DLD1 (cell line): ENCODE measurements around the gene STK38.

ENCODE experiments used
- in situ Hi-C: cut with HindIII; loops from 2 replicates; pipeline ENCODE4 v1.10.0; 2017; ENCODE audit warnings: low sequenced_read_pairs

Gene STK38

DNA sequence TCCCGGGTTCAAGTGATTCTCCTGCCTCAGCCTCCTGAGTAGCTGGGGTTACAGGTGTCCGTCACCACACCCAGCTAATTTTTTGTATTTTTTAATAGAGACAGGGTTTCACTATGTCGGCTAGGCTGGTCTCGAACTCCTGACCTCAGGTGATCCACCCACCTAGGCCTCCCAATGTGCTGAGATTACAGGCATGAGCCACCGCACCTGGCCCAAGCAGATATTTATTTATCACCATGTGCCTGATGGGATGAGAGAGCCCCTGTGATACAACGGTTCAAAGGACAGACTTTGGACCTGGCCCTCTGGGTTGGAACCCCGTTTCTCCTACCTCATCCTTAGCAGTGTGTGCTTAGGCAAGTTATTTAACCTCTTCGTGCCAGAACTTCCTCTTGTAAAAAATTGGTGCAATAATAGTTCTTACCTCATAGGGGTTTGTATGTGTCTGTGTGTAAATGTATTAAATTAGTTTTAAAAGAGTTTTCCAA is 19.2 kb upstream of the STK38 start:
- in situ Hi-C loops, result no loop called here

DNA sequence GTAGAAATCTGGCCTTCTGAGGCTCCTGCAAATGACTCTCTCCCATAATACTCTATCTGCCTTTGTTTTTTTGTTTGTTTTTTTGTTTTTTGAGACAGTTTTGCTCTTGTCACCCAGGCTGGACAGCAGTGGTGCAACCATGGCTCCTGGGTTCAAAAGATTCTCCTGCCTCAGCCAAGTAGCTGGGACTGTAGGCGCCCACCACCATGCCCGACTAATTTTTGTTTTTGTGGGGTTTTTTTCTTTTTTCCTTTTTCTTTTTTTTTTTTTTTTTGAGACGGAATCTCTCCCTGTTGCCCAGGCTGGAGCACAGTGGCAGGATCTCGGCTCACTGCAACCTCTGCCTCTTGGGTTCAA is 16.6 kb upstream of the STK38 start:
- in situ Hi-C loops, result no loop called here

GRCh38 chr6:36563237-36563927 is 16.1 kb upstream of the STK38 start:
- in situ Hi-C loops, result no loop called here

DNA sequence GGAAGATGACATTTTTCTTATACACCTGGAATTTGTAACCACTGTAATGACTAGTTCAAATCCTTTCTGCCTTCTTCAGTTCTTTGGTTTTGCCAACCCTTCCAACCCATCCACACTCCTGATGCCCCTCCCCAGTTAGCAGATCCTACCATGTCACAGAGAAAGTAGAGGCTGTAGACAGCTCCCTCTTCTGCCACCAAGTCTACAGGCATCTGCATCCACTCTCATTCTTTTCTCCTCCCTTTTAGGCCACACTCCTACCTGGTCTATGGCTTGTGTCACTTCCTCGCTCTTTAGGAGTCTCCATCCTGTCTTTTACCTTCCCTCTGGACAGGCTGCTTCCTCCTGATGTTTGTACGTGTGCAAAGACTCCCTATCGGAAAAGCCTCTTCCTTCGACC is 13.5 kb upstream of the STK38 start:
- in situ Hi-C loops, result no loop called here

- in situ Hi-C loops, result no loop called here
Observed at GRCh38 chr6:36559011-36559793, 11.9 kb upstream of the STK38 start.

- in situ Hi-C loops, result no loop called here
Observed at GRCh38 chr6:36556281-36556680, 9.0 kb upstream of the STK38 start.

- in situ Hi-C loops, result no loop called here
Observed at GRCh38 chr6:36555750-36556252, 8.5 kb upstream of the STK38 start.

DNA sequence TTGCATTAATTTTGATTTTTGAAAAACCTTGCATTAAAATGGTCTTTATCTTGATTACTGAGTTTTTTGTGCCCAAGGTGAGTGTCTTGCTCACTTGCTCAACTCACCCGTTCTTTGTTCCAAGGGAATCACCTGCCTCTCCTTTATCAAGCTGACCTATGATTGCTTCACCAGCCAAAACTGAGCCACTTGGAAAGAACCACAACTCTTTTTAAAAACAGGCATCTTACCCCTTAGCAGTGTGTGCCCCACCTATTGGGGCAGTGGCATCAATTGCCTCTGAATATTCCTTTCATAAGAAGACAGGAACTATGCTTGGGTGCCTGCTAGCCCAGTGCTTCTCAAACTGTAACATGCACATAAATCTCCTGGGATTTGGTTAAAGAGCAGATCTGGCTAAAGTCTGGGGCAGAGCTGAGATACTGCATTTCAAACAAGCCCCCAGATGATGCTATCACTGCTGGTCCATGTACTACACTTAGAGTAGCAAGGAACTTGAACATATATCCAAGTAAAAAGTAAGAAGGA is 3.3 kb upstream of the STK38 start:
- in situ Hi-C loops, result no loop called here

DNA sequence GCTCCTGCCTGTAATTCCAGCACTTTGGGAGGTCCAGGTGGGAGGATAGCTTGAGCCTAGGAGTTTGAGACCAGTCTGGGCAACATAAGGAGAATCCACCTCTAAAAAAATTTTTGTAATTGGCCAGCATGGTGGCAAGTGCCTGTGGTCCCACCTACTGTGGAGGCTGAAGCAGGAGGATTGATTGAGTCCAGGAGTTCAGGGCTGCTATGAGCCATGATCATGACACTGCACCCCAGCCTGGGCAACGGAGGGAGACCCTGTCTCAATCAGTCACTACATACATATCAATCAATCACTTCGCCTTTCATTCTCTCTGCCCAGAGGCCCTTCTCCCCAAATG is 1.1 kb upstream of the STK38 start:
- in situ Hi-C loops, result no loop called here

- in situ Hi-C loops, result no loop called here
Observed at GRCh38 chr6:36547646-36548400, 544 bp upstream of the STK38 start.

- in situ Hi-C loops, result no loop called here
Observed at GRCh38 chr6:36546308-36546919, 865 bp downstream of the STK38 start.

DNA sequence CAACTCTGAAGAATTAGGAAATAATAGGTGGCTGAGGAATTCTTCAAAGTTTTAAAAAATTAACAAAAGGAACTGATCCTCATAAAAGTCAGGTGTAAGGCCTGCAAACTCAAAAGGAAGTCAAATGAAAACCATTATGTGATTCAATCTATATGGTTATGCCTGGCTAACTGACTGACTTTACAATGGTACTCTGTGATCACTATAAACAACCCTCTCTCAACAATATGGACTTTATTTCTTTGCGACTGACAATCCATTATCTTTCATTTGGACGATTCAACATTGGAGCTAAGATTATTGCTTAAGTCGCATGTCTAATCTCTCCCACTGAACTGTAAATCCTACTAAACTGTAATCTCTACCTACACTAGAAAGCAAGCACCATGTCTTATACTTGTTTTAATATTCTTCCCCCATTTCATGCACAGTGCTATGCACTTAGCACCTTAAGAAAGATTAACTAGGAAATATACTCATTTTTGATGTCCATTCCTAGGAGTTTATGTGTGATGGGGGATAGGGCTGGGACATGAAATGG is 1.4 kb downstream of the STK38 start:
- in situ Hi-C loops, result no loop called here

- in situ Hi-C loops, result no loop called here
Observed at GRCh38 chr6:36544228-36544627, 3.1 kb downstream of the STK38 start.

DNA sequence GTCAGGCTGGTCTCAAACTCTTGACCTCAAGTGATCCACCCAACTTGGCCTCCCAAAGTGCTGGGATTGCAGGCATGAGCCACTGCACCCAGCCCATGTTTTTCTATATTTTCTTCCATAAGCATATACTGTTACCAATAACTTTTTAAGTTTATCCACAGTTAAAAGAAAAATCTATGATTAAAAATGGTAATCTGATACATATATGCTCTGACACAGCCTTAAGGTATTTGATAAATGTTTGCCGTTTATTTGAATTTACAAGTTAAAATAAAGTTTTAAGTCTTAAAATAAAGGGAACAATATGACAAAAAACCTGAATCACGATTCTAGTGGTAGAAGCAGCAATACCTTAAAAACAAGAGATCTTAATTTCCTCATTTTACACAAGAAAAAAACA is 5.2 kb downstream of the STK38 start:
- in situ Hi-C loops, result no loop called here

- in situ Hi-C loops, result no loop called here
Observed at GRCh38 chr6:36539814-36540568, 7.3 kb downstream of the STK38 start.

GRCh38 chr6:36536873-36537547 is 10.3 kb downstream of the STK38 start:
- in situ Hi-C loops, result no loop called here

GRCh38 chr6:36533321-36533720 is 14.0 kb downstream of the STK38 start:
- in situ Hi-C loops, result no loop called here

DNA sequence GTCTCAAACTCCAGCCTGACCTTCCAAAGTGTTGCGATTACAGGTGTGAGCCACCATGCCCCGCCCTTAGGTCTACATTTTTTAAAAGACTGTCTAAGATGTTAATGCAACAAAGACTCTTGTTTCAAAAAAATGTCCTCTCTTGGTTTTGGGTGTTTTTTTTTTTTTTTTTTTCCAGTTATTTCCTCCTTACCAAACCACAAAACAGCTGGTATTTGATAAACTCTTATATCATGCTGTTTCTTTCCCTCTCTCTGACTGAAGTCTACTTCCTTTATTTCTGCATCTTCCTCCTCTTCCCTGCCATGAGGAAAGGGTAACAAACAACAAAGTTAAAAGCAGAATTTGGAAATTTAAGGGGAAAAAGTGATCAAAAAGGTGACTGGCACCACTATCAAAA is 21.2 kb downstream of the STK38 start:
- in situ Hi-C loops, result no loop called here

DNA sequence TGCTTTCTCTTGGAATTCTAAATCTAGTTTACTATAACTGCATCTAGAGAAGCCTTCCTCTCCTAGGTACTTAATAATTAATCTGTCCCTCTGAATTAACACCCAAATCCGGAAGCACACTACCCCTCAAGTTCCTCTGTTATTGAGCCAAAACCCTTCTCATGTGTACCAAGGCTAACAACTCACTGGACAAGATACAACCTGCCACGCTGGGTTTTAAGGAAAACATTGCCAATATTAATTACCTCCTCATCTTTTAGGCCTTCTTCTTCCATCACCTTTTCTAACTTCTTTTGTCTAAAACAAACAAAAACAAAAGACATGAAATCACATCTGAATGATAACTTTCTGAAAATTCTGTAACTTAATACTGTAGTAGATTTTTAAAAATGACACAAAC is 21.9 kb downstream of the STK38 start:
- in situ Hi-C loops, result no loop called here
